ENCODE measurements around the gene CLDN18. TPM values are rescaled to one million over a fixed set of nuclear protein-coding genes. Genes with fewer than 3 reads are reported as not detected.

Gene CLDN18
- total and polyA plus RNA-seq, 9 of the 15 experiments (the other 6 are each of a cell fraction or from before 2014, with no cell fraction given): 0.11 TPM; not detected in 8

- Histone ChIP-seq H3K4me3 (no peak overlapping the region), H3K9me1 (ENCODE audit: control insufficient read depth, insufficient read depth, low read length) (no peaks in the 10 kb centered on the region), H2AFZ (ENCODE audit: low read depth, low read length) (no peak overlapping the region), H3K79me2 (ENCODE audit: control insufficient read depth, insufficient read depth, low read length) (no peaks in the 10 kb centered on the region), H3K27ac (ENCODE audit: extremely low read depth, low read depth, low read length) (no peak overlapping the region), H4K20me1 (replicated peaks; ENCODE audit: control insufficient read depth, insufficient read depth, low read length) (no peaks in the 10 kb centered on the region), H3K4me2 (ENCODE audit: insufficient read depth, low read length) (no peak overlapping the region), H3K4me1 (replicated peaks in 1 of 2; ENCODE audit: control insufficient read depth in 2 of 2, insufficient read depth in 2 of 2, low read length in 2 of 2) (no peaks in the 10 kb centered on the region), H3K36me3 (ENCODE audit: control insufficient read depth, insufficient read depth, low read length) (no peaks in the 10 kb centered on the region), H3K9ac (ENCODE audit: insufficient read depth in 1 of 2, low read depth in 2 of 2, low read length in 2 of 2) (no peak overlapping the region), H3K27me3 (ENCODE audit: control insufficient read depth in 2 of 2, insufficient read depth in 2 of 2, low read length in 2 of 2) (no peaks in the 10 kb centered on the region), H3K9me3 (replicated peaks; ENCODE audit: control insufficient read depth, insufficient read depth, low read depth, low read length) (no peaks in the 10 kb centered on the region)
- in situ Hi-C loops (cut with MboI): loop anchor here (25.0 kb wide), 1 partner anchor 883 kb away; the partner anchor contains the start of genes FOXL2 and FOXL2NB
- FAIRE-seq (no peak), ATAC-seq (no peak), DNase-seq (ENCODE audit: extremely low read depth in 1 of 4, low spot score in 3 of 4) (no peak)
- TF ChIP-seq FOXP4 (CRISPR knock-in tag; IDR thresholded peaks at IDR 0.05; ENCODE audit: borderline replicate concordance) (no peak), C11orf30 (IDR thresholded peaks at IDR 0.05; ENCODE audit: low read depth) (peak; percentile 47; the same call in 1 of the 2 replicates), MAFG (tag; conservative IDR thresholded peaks at IDR 0.05) (peak; percentile 72), MAFK (IDR thresholded peaks at IDR 0.05; ENCODE audit: low read length) (peak; percentile 88), PHF8 (IDR thresholded peaks at IDR 0.05; ENCODE audit: borderline replicate concordance, low read length) (no peak), ZNF316 (IDR thresholded peaks at IDR 0.05) (peak; percentile 75), MAFF (IDR thresholded peaks at IDR 0.05; ENCODE audit: low read length) (peak; percentile 86)
- ChIA-PET CTCF (ENCODE audit: low intra/inter-chr PET ratio) (no interaction called here), POLR2A (no interaction called here)
- BruUV-seq (replicated peaks): no TSS peak
- WGBS (ENCODE audit: insufficient coverage, low coverage, missing lambda C conversion rate): 0% methylated on average over 1 of the region's 1 CpG
- intact Hi-C loops (cut with micrococcal nuclease): no loop called here
Measured at GRCh38 chr3:138054057-138054456, 44.1 kb downstream of the CLDN18 start.
